Activated naive CD8-positive, alpha-beta T cell treated with anti-CD3 and anti-CD28 coated beads, Interleukin-2, amount 50 U/mL, for 16 hours (primary cell): ENCODE measurements around the gene QSER1.

ENCODE experiments used
- DNase-seq: peaks from one replicate; pipeline ENCODE4 v3.0.0-alpha.2; 2020; ENCODE audit warnings: low read depth, low spot score

The QSER1 gene

GRCh38 chr11:32890843-32891656, 1.6 kb upstream of the QSER1 start:
- DNase-seq = no peak

GRCh38 chr11:32891657-32892354, 805 bp upstream of the QSER1 start:
- DNase-seq = no peak

DNA sequence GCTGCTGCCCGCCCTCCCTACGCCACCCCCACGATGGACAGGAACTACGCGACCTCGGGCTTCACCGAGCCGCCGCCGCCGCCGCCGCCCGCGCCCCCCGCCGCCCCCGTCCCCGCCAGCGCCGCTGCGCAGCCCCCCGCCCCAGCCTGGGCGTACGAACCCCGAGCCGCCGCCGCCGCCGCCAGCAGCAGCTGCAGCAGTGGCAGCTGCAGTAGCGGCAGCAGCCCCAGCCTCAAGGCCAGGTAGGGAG, 407 bp downstream of the QSER1 start:
- peak; percentile 9 for DNase-seq

DNA sequence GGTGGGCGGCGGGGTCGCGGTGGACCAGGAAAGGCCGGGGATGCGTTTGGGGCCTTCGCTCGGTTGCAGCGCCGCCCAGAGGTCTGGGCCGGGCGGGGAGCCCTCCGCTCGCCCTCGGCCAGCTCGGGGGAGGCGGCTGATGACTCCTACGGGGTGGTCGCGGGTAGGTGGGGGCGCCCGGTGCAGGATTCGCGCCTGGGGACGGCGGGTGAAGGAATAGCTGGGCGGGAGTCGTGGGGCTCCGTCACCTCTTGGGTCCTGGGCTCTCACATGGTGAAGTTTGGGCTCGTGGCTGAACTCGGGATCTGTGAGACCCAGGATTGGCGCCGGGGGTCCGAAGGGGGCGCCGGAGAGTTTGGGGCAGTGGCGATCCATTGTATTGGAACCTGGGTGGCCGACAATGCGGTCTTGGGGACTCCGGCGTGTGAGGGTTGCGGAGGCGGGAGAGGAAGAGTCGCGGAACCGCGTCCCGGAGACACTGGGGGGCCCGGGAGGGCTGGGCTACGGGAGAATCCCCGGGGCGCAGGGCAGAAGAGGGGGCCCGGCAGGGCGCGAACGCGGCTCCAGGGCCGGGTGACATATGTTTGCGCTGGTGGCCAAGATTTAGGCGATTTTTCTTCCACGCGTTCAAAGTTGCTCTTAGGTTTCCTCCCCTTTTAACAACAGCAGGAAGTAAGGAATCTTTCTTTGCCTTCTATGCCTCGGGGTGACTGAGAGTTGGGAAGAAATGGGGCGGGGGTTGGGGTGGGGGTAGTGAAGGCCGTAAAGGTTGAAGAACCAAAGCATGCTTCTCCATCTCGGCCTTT, 935 bp downstream of the QSER1 start:
- DNase-seq = peak; percentile 24

GRCh38 chr11:32894149-32894827, 1.7 kb downstream of the QSER1 start:
- no peak for DNase-seq

DNA sequence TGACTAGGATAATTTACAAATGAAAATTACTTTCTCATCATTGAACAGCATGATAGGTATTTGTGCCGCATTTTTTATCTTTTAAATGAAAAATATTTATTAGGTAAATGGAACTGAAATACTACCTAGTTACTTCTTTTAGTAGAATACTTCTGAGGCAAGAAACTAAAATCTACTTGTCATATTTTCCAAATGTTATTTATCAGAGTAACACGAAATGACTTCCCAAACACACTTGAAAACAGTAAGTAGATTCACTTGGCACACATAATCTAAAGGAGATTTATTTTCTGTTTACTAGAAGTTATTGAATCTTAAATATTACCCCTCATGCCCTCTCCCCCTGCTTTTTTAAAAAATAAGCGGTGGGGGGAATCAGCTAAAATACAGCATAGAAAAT, 2.3 kb downstream of the QSER1 start:
- no peak for DNase-seq

DNA sequence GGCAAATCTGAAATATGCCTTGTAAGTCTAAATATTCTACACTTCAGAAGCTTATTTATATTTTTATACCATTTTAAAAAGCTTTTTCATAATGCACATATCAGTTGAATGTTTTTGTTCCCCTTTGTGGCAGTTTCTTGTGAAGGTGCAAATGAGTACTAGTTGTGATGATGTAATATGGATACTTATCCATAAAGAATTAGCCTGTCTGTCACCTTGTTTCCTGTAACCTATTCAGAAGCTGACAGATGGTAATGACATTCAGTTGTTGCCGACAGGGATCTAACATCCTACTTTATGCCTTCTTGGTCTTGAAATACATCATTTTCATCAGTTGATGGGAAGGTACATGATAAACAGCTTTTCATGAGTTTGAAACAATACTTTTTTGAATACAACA, 2.9 kb downstream of the QSER1 start:
- DNase-seq = no peak

DNA sequence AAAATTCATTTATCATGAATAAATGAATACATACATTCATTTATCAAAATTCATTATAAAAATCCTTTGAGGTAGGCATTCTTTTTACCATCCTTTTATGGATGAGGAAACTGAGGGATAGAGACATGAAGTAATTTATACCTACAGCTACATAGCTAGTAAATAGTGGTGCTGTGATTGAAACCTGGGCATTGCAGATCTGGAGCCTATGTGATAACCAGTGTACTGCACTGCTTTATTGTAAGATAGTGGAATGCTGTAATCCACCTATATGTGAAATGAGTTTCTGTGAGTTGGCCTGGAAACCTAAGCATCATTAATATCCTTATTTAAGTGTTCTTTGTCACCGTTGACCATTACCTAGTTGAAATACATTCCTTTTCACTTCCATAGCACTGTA, 4.5 kb downstream of the QSER1 start:
- DNase-seq = no peak

DNA sequence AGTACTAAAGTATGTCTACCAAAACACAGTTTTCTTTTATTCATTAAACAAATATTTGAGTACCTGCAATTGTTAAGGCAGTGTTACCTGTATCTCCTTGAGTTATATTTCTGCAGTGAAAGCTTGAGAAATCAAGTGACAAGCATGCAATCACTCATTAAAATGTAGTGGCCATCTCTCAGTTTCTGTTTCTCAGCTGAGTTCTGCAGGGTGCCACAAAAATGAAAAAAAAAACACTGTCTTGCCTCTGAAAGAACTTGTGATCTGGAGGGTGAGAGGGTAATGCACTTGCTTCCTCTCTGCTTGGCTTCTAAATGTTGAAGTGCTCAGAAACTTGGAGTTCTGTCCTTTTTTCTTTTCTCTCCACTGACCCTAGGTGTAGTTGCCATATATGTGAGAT, 6.8 kb downstream of the QSER1 start:
- DNase-seq = no peak

DNA sequence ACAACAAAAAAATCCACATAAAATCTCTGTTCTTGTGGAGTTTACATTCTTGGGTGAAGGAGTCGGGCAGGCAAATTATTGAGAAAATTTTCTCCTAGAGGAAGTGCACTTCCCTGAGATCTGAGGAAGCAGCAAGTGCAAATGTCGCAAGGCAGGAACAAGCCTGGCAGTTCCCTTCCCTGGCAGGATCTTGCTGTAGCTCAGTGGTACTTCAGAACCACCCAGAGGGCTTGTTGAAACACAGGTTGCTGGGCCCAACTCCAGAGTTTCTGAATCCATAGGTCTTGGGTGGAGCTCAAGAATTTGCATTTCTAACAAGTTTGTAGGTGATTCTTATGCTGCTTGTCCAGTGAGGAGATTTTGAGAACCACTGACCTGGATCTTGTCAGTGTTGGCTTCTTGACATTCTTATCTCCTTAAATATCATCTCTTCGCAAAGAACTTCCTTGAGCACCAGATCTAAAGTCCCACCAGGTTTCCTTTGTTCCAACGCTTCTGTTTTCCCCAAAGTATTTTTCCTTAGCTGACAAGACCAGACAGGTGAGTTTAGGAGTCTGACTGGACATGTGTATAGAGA, 9.6 kb downstream of the QSER1 start:
- DNase-seq = no peak

DNA sequence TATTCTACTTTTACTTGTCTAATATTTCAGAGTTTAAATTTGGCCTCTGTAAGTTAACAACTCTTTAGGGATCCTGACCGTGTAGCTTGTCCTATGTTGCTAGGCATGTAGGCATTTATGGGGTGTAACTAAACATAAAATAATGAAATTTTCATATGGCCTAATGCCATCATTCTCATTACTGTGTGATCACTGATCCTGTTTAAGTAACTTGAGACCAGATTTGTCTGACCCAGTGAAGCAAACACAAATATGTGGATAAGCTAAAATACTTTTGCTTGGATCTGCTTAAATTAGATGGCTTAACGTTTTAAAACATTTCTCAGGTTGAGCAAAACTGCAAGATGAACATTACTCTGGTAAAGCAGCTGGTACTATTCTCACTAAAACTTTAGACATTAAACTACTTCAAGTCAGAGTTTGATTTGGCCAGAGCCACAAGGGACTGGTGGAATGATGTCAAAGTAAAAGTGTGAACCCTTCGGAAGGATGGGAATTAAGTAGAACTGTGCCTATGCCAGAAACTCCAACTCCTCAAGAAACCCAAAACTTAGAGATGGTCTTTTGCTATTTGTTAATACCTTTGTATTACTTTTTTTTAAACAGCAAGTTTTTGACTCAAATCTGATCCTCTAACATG, 12.5 kb downstream of the QSER1 start:
- DNase-seq = no peak

GRCh38 chr11:32908619-32909018, 16.0 kb downstream of the QSER1 start:
- DNase-seq = no peak

- DNase-seq = no peak
Observed at GRCh38 chr11:32911413-32911812, 18.8 kb downstream of the QSER1 start.

- no peak for DNase-seq
Observed at GRCh38 chr11:32913445-32913844, 20.8 kb downstream of the QSER1 start.

GRCh38 chr11:32916361-32916760, 23.8 kb downstream of the QSER1 start:
- no peak for DNase-seq

DNA sequence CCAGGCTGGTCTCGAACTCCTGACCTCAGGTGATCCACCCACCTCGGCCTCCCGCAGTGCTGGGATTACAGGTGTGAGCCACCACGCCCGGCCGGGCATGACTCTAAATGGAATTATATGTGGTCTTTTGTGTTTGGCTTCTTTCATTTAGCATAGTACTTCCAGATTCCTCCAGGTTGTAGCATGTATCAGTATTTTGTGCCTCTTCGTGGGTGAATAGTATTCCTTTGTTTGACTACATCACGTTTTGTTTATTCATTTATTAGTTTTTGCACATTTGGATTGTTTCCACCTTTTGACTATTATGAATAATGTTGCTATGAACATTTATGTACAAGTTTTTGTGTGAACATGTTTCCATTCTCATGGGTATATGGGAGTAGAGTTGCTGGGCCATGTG, 24.4 kb downstream of the QSER1 start:
- no peak for DNase-seq

GRCh38 chr11:32918427-32918826, 25.8 kb downstream of the QSER1 start:
- no peak for DNase-seq

DNA sequence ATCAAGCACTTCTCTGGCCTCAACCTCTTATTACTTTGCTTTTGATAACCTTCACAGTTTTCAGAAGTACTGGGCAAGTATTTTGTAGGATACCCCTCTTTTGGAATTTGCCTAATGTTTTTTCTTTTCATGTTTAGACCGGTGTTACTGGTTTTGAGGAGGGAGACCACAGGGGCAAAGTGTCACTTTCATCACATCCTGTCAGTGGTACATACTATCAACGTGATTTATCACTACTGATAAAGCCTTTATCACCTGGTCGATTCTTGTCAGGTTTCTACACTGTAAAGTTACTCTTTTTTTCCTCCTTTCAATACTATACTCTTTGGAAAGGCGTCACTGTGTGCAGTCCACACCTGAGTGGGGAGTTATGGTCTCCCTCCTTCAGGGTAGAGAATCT, 26.7 kb downstream of the QSER1 start:
- DNase-seq = no peak

DNA sequence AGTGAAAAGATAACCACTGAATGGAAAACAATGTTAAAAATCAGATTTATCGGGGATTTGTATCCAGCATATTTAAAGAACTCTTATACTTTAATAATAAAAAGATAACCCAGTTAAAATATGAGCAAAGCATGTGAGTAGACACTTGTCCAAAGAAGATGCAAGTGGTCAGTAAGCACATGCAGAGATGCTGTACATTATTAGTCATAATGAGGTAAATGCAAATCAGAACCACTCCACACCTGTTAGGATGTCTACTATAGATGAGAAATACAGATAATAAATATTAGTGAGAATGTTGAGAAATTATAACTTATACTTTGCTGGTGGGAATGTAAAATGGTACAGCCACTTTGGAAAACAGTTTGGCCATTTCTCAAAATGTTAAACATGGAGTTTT, 28.0 kb downstream of the QSER1 start:
- no peak for DNase-seq

- no peak for DNase-seq
Observed at GRCh38 chr11:32921204-32921603, 28.6 kb downstream of the QSER1 start.

DNA sequence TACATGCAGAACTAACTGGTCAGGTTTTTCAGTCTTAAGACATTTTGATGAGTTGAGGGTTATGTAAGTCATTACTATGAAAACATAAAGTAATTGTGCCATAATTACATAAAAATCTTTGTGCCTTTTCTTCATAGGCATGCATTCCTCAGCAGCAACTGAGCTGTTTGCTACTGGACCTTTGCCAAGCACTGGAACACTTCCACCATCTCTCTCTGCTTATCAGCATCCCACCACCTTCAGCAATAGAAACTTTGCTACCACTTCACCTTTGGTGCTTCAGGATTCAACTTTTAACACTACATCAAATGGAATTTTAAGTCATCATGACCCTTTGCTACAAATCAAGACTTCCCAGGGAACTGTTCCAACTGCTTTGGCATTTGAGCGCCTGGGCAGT, 39.0 kb downstream of the QSER1 start:
- DNase-seq = no peak
